Neural progenitor cell (in vitro differentiated cells): Measurements from ENCODE around the gene CYB5D1. TPM values are rescaled to one million over a fixed set of nuclear protein-coding genes. Genes with fewer than 3 reads are reported as not detected.

Experiments used
- DNase-seq: peaks from one replicate; pipeline ENCODE4 v3.0.0-alpha.2; 2016; ENCODE audit warnings: low spot score
- H2AFZ ChIP-seq: fragments of 200-600 bp; sonication (generic); replicated peaks from 2 replicates; pipeline ENCODE4 v1.6.1; 2016; ENCODE audit warnings: antibody characterized with exemption
- H3F3A ChIP-seq: fragments of 200-600 bp; sonication (generic); 2 replicates; pipeline ENCODE4 v1.6.1; 2016; ENCODE audit warnings: antibody characterized with exemption, low read depth
- H3K27ac ChIP-seq: fragments of 200-600 bp; sonication (generic); 2 replicates; pipeline ENCODE4 v1.5.1; 2016; ENCODE audit warnings: mild to moderate bottlenecking
- H3K27me3 ChIP-seq: fragments of 200-600 bp; sonication (generic); 2 replicates; pipeline ENCODE4 v1.6.1; 2016; ENCODE audit warnings: mild to moderate bottlenecking, moderate library complexity
- H3K36me3 ChIP-seq: fragments of 200-600 bp; sonication (generic); 2 replicates; pipeline ENCODE4 v1.5.1; 2016
- H3K4me1 ChIP-seq: fragments of 200-600 bp; sonication (generic); 2 replicates; pipeline ENCODE4 v1.6.1; 2016; ENCODE audit warnings: mixed run types
- H3K4me2 ChIP-seq: fragments of 200-600 bp; sonication (generic); 2 replicates; pipeline ENCODE4 v1.6.1; 2016
- H3K4me3 ChIP-seq: fragments of 200-600 bp; sonication (generic); 2 replicates; pipeline ENCODE4 v1.5.1; 2016
- H3K79me2 ChIP-seq: fragments of 200-600 bp; sonication (generic); 2 replicates; pipeline ENCODE4 v1.6.1; 2016; ENCODE audit warnings: low read depth
- H3K9ac ChIP-seq: fragments of 200-600 bp; sonication (generic); 2 replicates; pipeline ENCODE4 v1.6.1; 2016
- H3K9me3 ChIP-seq: fragments of 200-600 bp; sonication (generic); 2 replicates; pipeline ENCODE4 v1.5.1; 2016; ENCODE audit warnings: low read depth
- H4K20me1 ChIP-seq: fragments of 200-600 bp; sonication (generic); 2 replicates; pipeline ENCODE4 v1.6.1; 2016; ENCODE audit warnings: low read depth
- H3K27ac Mint-ChIP-seq: 3 replicates; pipeline ENCODE4 v1.8.0; 2021; ENCODE audit warnings: mixed read lengths
- H3K27me3 Mint-ChIP-seq: 2 replicates; pipeline ENCODE4 v1.8.0; 2022; ENCODE audit warnings: low read depth, mild to moderate bottlenecking, inconsistent platforms, moderate library complexity, mixed read lengths; ENCODE audit not compliant: insufficient read depth
- H3K36me3 Mint-ChIP-seq: 3 replicates; pipeline ENCODE4 v1.8.0; 2021; ENCODE audit warnings: mixed read lengths
- H3K4me1 Mint-ChIP-seq: 3 replicates; pipeline ENCODE4 v1.8.0; 2021; ENCODE audit warnings: mixed read lengths
- H3K4me3 Mint-ChIP-seq: 3 replicates; pipeline ENCODE4 v1.8.0; 2021; ENCODE audit warnings: mild to moderate bottlenecking, moderate library complexity, mixed read lengths
- H3K9me3 Mint-ChIP-seq: 3 replicates; pipeline ENCODE4 v1.8.0; 2020; ENCODE audit warnings: mixed read lengths
- CTCF ChIP-seq: fragments of 200-600 bp; sonication (generic); IDR thresholded peaks from 2 replicates; pipeline ENCODE4 v1.5.1; 2017; ENCODE audit warnings: antibody characterized with exemption, mild to moderate bottlenecking
- EZH2 ChIP-seq: fragments of 200-600 bp; sonication (generic); IDR thresholded peaks from 2 replicates; pipeline ENCODE4 v1.6.1; 2017; ENCODE audit warnings: antibody characterized with exemption, mild to moderate bottlenecking, moderate library complexity
- EZH2phosphoT487 ChIP-seq: fragments of 200-600 bp; sonication (generic); IDR thresholded peaks from 2 replicates; pipeline ENCODE4 v1.6.1; 2017; ENCODE audit warnings: antibody characterized with exemption
- total RNA-seq: library from RNA; depleted of rRNA; stranded (reverse); fragments of >200 nt; gene quantifications from 2 replicates; pipeline ENCODE4 v1.2.3, GENCODE V29; 2015; ENCODE audit warnings: low replicate concordance

CYB5D1 gene
- total RNA-seq, 1 donor from 2014 or later: 12.9 TPM

- Histone ChIP-seq H3K79me2 (peaks cover 32% of the 10 kb centered on the region), H3K9me3 (no peaks in the 10 kb centered on the region), H3K4me1 (peaks cover 36% of the 10 kb centered on the region), H3K4me3 (peak overlapping the region; percentile 71), H3K9ac (peak overlapping the region; percentile 29), H2AFZ (no peak overlapping the region), H3K27me3 (peaks cover 26% of the 10 kb centered on the region), H3K36me3 (no peaks in the 10 kb centered on the region), H4K20me1 (peaks cover 32% of the 10 kb centered on the region), H3K27ac (peak overlapping the region; percentile 80), H3K4me2 (peak overlapping the region; percentile 82), H3F3A (peaks cover 57% of the 10 kb centered on the region)
- H3K9me3 Mint-ChIP-seq: no peaks in the 10 kb centered on the region
- peaks cover 3% of the 10 kb centered on the region for H3K36me3 Mint-ChIP-seq
- TF ChIP-seq EZH2phosphoT487: no peak
- no peak for TF ChIP-seq CTCF
- no peak for TF ChIP-seq EZH2
- H3K4me1 Mint-ChIP-seq: peaks cover 50% of the 10 kb centered on the region
- H3K27ac Mint-ChIP-seq: peak overlapping the region; percentile 98
- peak overlapping the region; percentile 94 for H3K4me3 Mint-ChIP-seq
- H3K27me3 Mint-ChIP-seq: peaks cover 6% of the 10 kb centered on the region
- DNase-seq: peak; percentile 77
Measured at GRCh38 chr17:7835814-7836595, 21.8 kb upstream of the CYB5D1 start.

GRCh38 chr17:7836596-7837407 lies 21.0 kb upstream of the CYB5D1 start:
- Histone ChIP-seq H3K4me1 (peaks cover 40% of the 10 kb centered on the region), H3K27me3 (peaks cover 18% of the 10 kb centered on the region), H3K9me3 (no peaks in the 10 kb centered on the region), H3K36me3 (no peaks in the 10 kb centered on the region), H3K4me2 (peak overlapping the region; percentile 99), H3K27ac (peak overlapping the region; percentile 80), H3K79me2 (peaks cover 38% of the 10 kb centered on the region), H2AFZ (no peak overlapping the region), H4K20me1 (peaks cover 40% of the 10 kb centered on the region), H3K9ac (peak overlapping the region; percentile 29), H3F3A (peaks cover 65% of the 10 kb centered on the region), H3K4me3 (peak overlapping the region; percentile 71)
- DNase-seq: peak; percentile 98
- H3K27ac Mint-ChIP-seq: peak overlapping the region; percentile 98
- H3K9me3 Mint-ChIP-seq: no peaks in the 10 kb centered on the region
- peaks cover 6% of the 10 kb centered on the region for H3K27me3 Mint-ChIP-seq
- peaks cover 55% of the 10 kb centered on the region for H3K4me1 Mint-ChIP-seq
- peak overlapping the region; percentile 94 for H3K4me3 Mint-ChIP-seq
- TF ChIP-seq EZH2 (no peak), EZH2phosphoT487 (no peak), CTCF (no peak)
- H3K36me3 Mint-ChIP-seq: peaks cover 3% of the 10 kb centered on the region

- H3K27me3 ChIP-seq: peaks cover 11% of the 10 kb centered on the region
- no peak overlapping the region for H3K9ac ChIP-seq
- peaks cover 40% of the 10 kb centered on the region for H3K4me1 ChIP-seq
- Mint-ChIP-seq H3K4me3 (peak overlapping the region; percentile 94), H3K36me3 (peaks cover 3% of the 10 kb centered on the region), H3K27ac (peak overlapping the region; percentile 98), H3K27me3 (peaks cover 7% of the 10 kb centered on the region), H3K4me1 (peaks cover 57% of the 10 kb centered on the region), H3K9me3 (no peaks in the 10 kb centered on the region)
- no peaks in the 10 kb centered on the region for H3K36me3 ChIP-seq
- H3K4me2 ChIP-seq: peak overlapping the region; percentile 99
- peaks cover 45% of the 10 kb centered on the region for H4K20me1 ChIP-seq
- DNase-seq: peak; percentile 53
- TF ChIP-seq EZH2: no peak
- TF ChIP-seq EZH2phosphoT487: no peak
- TF ChIP-seq CTCF: no peak
- H3K27ac ChIP-seq: peak overlapping the region; percentile 63
- H3K9me3 ChIP-seq: no peaks in the 10 kb centered on the region
- H3F3A ChIP-seq: peaks cover 71% of the 10 kb centered on the region
- peaks cover 42% of the 10 kb centered on the region for H3K79me2 ChIP-seq
- no peak overlapping the region for H2AFZ ChIP-seq
- H3K4me3 ChIP-seq: peak overlapping the region; percentile 71
Measured at GRCh38 chr17:7837408-7838088, 20.3 kb upstream of the CYB5D1 start.
